CD4-positive, alpha-beta T cell treated with Interleukin-1 beta for 1 hour (primary cell): Measurements from ENCODE around the gene SIPA1L2.

Experiments
- DNase-seq, 2 donors: peaks; one replicate each; pipeline ENCODE4 v3.0.0-alpha.2; 2020 to 2022

Gene SIPA1L2

DNA sequence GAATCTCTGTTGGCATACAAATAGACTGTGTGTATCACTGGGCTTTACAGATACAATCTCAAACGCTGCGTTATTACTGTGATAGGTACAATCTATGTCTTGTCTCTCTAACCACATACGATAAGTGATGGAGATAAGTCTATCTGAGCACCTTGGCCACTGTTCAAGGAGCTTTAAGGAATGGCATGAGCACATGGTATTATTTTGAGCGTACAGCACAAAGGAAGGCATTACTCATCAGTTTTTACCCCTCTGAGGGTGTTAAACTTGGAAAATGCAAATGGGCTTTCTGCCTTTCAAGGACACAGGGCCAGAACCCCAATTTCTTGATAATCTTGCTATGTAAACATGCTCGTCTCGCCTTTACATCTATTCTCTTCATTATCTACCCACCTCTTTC lies 11.6 kb upstream of the SIPA1L2 start:
- no peak for DNase-seq

DNA sequence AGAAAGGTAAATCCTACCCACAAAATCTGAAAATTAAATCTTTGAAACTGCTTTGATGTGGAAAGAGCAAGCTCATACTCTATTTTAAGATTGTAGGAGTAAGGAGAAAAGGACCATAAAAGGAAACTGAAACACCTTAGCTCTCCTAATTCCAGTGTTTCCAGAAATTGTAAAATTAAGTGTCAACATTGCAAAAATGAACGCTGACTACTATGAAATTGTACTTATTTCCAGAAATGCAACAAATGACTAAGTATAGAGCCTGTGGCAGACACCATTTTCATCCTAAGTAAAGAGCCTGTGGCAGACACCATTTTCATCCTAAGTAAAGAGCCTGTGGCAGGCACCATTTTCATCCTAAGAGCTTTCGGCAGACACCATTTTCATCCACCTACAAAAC lies 6.9 kb upstream of the SIPA1L2 start:
- DNase-seq = no peak

GRCh38 chr1:232635778-232636356 lies 5.9 kb upstream of the SIPA1L2 start:
- peak in 1 of 2 donors; percentile 51 for DNase-seq

DNA sequence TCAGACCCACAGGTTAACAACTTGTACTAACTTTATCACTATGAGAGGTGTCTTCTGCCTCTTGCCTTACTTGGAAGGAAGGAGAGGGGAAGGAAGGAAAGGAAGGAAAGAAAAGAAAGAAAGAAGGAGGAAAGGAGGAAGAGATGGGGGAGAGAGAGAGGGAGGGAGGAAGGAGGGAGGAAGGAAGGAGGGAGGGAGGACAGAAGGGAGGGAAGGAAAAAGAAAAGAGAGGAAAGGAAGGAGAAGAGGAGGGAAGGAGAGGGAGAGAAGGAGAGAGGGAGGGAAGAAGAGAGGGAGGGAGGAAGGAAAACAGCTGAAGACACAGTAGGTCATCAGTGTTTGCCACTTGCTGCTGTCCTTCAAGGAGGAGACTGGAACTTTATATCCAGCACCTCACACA lies 5.3 kb upstream of the SIPA1L2 start:
- DNase-seq = no peak

- DNase-seq = peak in 1 of 2 donors; percentile 22
Measured at GRCh38 chr1:232634096-232634495, 4.2 kb upstream of the SIPA1L2 start.

- DNase-seq = no peak
Measured at GRCh38 chr1:232630894-232631195, 912 bp upstream of the SIPA1L2 start.

GRCh38 chr1:232629250-232630046 lies 485 bp downstream of the SIPA1L2 start:
- peak in 1 of 2 donors; percentile 5 for DNase-seq

DNA sequence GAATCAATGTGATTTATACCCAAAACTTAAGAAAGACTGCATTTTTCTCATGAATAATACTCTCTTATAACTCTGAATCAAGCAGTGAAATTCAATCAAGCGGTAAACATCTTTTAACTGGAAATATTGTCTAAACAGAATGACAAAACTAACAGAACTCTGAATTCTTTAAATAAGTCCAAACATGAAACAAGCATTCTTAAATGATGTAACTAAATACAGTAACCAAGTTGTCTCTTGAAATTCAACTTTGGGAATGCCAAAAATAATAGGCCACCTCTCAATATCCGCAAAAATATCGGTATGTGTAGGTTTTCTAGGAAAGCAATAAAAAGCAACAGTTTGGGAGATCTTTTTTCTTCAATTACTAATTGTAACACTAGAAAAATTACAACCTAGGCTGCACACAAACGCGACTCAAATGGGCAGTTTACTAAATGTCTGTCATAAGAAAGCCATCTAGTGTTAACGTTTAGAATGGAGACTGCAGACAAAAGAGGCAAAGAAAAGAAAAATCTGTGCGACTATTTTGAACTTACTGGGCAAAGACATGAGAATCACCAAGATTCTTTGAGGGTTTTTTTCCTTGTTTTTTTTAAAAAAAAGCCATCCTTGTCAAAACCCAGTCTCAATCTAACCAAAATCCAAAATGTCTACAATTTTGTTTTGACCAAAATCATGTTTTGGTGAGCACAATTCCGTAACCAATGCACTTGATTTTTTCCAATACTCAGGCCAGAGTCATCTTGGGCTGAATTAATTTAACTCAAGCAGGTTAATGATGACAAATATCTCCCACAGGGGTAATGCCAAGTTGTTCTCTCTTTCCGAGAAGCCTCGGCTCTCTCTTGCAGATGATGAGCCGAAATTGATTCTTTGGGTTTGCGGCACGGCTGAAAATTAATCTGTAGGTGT lies 1.3 kb downstream of the SIPA1L2 start:
- no peak for DNase-seq

- peak in 1 of 2 donors; percentile 59 for DNase-seq
Measured at GRCh38 chr1:232627645-232628334, 2.1 kb downstream of the SIPA1L2 start.

DNA sequence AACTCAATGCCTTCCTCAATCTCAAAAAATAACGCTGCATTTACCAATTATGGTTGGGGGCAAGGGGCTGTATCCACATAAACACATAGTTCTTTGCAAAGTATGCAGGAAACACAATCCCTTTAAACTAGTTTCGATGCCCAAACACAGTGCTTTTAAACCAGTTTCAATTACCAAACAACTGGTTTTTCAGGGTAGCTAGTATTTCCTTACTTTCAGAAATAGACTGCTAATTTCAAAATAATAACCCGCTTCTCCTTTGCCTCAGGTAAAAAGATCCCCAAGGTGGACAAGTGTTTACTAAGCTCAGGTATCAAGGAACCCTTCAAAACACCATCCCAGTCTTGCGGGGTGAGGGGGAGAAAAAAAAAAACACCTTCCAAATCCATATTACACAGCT lies 2.8 kb downstream of the SIPA1L2 start:
- no peak for DNase-seq

GRCh38 chr1:232626452-232626851 lies 3.5 kb downstream of the SIPA1L2 start:
- DNase-seq = no peak

DNA sequence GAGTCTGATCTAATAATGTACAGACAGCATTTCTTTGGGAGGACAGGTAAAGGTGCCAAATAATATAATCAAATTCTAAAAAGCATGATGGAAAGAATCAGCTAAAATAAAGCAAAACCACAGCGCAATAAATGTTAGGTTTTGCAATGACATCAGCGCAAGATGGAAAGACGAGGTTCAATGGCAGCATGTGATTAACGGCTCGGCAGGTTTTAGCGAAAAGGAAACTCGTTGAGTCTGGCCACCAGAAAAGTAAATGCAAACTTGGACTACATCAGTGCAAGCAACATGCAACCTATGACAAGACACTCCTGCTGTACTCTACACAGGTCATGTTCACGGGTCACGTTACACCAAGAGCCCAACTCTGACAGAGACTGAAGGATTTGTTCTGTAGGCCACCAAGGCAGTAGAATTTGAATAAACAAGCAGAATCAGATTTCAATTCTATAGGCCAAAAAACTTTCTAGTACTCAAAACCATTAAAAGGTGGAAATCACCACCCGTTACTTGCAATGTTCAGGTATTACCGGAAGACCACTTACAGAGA lies 4.5 kb downstream of the SIPA1L2 start:
- DNase-seq = no peak

DNA sequence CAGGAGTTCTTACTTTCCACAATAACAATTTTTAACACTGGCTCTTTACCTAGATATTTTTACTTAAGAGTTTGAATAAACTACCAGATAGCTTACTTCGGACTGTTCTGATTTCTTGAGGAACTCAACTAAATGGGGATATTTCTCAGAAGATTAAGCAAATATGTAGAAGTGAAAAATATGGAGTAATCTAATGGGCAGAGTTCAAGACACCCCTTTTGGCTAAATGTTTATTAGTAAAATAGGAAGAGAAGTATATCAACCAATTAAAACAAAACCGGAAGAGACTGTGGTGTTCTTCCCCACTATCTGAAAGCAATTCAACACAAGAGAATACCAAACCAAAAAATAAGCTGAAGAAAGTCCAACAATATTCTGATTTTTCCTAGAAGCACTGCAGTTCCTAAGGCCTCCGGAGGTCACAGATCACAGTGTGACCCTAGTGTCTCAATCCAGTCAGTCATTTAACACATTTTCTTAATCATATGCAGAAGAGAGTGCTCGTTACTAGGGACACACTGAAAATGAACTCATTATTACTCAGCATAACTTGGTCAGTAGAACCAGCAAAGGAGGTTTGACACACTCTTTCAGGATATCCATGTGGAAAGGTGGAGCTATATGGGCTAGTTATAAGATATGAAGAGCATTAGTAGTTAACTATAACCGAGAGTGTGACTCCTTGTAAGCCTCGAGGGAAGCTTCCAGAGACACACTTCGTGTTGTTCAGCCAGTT lies 5.2 kb downstream of the SIPA1L2 start:
- DNase-seq = no peak

- DNase-seq = no peak
Measured at GRCh38 chr1:232622981-232623380, 7.0 kb downstream of the SIPA1L2 start.

- no peak for DNase-seq
Measured at GRCh38 chr1:232622378-232622777, 7.6 kb downstream of the SIPA1L2 start.

GRCh38 chr1:232621050-232621449 lies 8.9 kb downstream of the SIPA1L2 start:
- no peak for DNase-seq

GRCh38 chr1:232620356-232620969 lies 9.5 kb downstream of the SIPA1L2 start:
- no peak for DNase-seq

GRCh38 chr1:232617237-232617636 lies 12.7 kb downstream of the SIPA1L2 start:
- no peak for DNase-seq

DNA sequence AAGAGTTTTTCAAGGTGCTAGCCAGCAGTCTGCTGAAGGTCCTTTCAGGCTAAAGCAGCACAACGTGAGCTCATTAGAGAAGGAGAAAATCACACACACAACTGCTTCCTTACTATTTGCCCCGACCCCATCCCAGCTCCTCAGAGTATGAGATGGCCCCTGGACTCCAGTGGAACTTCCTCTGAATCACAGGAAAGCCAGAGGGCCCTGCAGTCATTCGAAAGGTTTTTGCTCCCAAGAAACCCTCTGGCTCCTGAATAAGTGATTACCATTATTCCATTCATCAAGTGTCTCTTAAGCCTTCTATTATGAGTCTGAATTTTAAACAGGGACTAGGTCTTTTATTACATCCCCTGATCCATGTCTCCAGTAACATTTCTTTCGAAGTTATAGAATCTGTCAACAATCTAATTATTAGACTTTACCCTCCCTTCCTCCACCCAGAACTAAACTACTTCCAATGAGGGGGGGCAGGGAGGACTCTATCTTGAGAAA lies 14.6 kb downstream of the SIPA1L2 start:
- no peak for DNase-seq

DNA sequence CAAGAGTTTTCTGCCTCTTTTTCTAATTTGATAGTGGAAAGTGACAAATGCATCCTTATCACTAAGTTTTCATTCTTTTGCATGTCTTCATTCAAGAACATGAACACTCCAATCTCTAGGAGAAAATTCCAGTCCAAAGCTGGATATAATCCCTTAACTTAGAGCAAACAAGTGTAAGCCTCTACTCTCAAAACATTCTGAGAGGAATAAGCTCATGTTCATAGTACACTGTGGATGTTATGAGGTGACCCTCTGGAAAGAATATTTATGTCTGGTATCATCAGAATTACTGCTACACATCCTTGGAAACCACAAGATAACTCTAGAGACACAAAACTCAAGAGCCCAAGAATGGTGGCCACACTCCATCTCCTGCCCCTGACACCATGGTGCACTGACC lies 15.1 kb downstream of the SIPA1L2 start:
- DNase-seq = no peak

- DNase-seq = no peak
Measured at GRCh38 chr1:232613752-232614381, 16.1 kb downstream of the SIPA1L2 start.
